GM06990 (cell line): ENCODE data around the gene SSU72.
A peak's percentile ranks its signal among the peaks of the same experiment; 100 is the strongest.

Experiments used
- DNase-seq: peaks from one replicate; pipeline ENCODE4 v3.0.0-alpha.2; 2011; ENCODE audit not compliant: insufficient read length; ENCODE audit errors: extremely low read depth
- H3K27me3 ChIP-seq: replicated peaks from 2 replicates; pipeline ENCODE4 v1.6.0; 2011; ENCODE audit warnings: low read length; ENCODE audit not compliant: control insufficient read depth, insufficient read depth
- H3K36me3 ChIP-seq: 2 replicates; pipeline ENCODE4 v1.5.1; 2011; ENCODE audit warnings: low read length; ENCODE audit not compliant: control insufficient read depth, insufficient read depth
- H3K4me3 ChIP-seq: replicated peaks from 2 replicates; pipeline ENCODE4 v1.5.1; 2011; ENCODE audit warnings: low read depth, mild to moderate bottlenecking, control low read depth, low read length
- TF ChIP-seq, protein P1 (sequence below): IDR thresholded peaks from 2 replicates; pipeline ENCODE4 v1.5.1; 2011; ENCODE audit warnings: low read length, control low read depth, mild to moderate bottlenecking, inconsistent platforms; ENCODE audit not compliant: insufficient read depth, poor library complexity, severe bottlenecking

The SSU72 gene

DNA sequence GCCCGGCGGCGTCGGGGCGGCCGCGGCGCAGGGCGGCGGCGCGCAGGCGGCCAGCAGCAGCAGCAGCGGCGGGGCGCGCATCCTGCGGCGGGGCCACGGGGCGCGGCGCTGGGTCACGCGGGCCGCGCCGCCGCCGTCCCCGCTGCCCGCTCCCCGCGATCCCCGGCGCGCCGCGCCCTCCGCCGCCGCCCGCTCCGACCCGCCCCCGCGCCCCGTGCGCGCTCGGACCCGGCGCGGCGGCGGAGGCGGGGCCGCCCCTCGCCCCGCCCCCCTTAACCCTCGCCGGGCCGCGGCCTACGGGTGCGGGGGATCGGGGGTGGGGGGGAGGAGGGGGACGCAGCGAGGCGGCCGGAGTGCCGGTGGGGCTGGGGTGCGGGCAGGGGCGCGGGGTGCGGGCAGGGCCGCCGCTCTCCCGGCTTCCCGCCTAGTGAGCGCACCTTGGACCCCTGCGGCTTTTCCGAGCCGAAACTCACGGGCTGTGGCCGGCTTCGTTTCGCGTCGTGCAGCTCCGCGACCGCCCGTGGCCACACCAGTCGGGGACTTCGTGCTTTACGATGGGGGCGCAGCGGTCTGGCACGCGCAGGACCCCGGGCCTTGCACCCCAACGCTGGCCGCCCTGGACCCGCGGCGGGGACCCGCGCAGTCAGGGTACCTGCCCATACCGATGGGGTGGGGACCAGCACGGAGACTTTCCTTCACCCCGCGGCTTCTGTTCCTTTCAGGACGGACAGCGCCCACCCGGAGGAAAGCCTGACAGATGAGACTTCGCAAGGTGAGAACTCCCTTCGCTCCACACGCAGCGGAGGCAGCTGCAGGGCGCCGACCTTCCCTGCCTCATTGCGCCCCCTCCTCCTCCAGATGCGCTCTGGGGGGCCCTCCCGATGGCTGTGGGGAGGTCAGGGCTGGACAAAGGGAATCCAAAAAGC lies 25.5 kb upstream of the SSU72 start, which contains the start of gene FNDC10:
TSS of gene FNDC10 (minus strand) at position 201 of the 926 bp plus-strand sequence. CDS start at position 81, 120 bp downstream.
- Histone ChIP-seq H3K4me3 (peak within 1 kb of the TSS; percentile 32), H3K27me3 (no peaks in the 10 kb centered on the region), H3K36me3 (no peaks in the 10 kb centered on the region)
- TF ChIP-seq, protein P1, sequence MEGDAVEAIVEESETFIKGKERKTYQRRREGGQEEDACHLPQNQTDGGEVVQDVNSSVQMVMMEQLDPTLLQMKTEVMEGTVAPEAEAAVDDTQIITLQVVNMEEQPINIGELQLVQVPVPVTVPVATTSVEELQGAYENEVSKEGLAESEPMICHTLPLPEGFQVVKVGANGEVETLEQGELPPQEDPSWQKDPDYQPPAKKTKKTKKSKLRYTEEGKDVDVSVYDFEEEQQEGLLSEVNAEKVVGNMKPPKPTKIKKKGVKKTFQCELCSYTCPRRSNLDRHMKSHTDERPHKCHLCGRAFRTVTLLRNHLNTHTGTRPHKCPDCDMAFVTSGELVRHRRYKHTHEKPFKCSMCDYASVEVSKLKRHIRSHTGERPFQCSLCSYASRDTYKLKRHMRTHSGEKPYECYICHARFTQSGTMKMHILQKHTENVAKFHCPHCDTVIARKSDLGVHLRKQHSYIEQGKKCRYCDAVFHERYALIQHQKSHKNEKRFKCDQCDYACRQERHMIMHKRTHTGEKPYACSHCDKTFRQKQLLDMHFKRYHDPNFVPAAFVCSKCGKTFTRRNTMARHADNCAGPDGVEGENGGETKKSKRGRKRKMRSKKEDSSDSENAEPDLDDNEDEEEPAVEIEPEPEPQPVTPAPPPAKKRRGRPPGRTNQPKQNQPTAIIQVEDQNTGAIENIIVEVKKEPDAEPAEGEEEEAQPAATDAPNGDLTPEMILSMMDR, result no peak
- no peak for DNase-seq

DNA sequence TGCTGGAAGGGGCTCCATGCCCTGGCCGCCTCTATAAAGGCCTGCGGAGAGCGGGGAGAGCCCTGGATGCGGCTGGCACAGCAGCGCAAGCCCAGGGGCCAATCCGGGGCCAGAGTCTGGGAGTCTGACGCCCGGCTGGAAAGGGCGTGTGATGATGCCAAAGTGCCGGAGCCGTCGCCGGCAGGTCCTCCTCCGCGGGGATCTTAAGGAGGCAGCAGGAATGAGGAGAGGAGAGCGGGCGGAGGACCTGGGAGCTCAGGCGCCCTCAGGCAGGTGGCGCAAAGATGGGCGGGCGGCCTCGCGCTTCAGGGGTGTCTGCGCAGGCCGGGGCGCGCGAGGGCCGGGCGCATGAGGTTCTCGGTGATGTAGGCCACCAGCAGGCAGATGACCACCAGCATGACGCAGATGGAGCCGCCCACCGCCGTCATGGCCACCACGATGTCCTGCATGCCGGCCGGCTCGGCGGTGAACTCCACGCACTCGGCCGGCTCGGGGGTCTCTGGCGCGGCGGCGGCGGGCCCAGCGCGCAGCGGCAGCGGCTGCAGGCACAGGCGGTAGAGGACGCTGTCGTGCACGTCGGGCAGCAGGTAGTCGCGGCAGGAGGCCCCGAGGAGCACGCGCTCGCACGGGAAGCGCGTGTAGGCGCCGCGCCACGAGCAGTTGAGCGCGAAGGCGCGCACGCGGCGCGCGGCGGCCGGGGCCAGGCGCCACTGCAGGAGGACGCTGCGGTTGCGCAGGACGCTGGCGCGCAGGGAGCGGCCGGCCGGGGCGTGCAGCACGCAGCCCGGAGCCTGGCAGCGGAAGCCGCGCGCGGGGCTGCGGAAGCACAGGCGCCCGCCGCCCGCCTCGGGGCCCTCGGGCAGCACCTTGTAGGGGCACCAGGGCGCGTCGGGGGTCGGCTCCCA lies 24.6 kb upstream of the SSU72 start:
- no peaks in the 10 kb centered on the region for H3K36me3 ChIP-seq
- TF ChIP-seq, protein P1, result no peak
- no peak overlapping the region; the same call in 1 of the 2 replicates for H3K4me3 ChIP-seq
- H3K27me3 ChIP-seq, result no peaks in the 10 kb centered on the region
- no peak for DNase-seq

DNA sequence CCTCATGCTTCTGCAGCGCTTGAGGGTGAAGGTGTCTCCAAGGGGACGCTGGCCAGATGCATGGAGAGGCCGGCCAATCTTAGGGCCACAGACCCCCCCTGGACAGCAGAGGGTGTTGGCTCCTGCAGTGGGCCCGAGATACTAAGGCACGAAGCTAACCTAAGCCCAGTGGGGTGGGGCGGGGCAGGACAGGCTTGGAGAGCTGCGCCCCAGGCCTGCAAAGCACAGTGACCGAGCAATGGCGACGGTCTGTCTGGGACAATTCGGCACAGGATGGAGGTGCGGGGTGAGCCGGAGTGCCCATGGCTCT lies 24.0 kb upstream of the SSU72 start:
- no peak for DNase-seq
- no peaks in the 10 kb centered on the region for H3K36me3 ChIP-seq

DNA sequence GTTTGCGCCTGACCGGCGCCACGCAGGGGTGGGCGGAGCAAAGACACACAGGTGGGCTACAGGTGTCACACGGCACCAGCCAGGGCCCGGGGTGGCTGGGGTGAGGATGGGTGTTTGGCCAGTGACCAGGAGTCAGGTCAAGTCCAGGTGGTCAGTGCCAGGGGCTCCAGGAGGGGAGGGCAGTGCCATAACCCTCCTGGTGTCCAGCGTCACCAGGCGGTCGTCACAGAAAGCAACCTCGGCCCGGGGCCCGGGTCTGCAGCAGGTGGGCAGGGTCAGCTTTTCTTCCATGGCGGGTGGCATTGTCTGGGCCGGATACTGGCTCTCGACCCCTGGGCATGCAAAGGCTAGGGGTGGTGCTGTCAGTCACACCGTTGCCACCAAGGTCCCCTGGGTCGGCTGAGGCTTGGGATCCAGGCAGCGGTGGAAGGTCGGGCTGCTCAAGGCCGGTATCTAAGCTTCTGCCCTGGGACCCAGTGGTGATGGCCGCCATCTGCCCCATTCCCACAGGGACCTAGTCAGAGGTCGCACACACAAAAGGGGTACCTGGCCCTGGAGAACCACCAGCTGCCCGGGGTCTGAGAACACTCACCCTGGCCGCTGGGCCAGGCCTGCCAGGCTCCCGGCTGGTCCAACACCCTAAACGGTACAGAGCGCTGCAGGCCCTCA lies 23.5 kb upstream of the SSU72 start:
- H3K36me3 ChIP-seq, result no peaks in the 10 kb centered on the region
- no peak for DNase-seq
- no peak overlapping the region for H3K4me3 ChIP-seq
- TF ChIP-seq, protein P1, result no peak
- H3K27me3 ChIP-seq, result no peaks in the 10 kb centered on the region

More for the DNA sequence above, 24.0 kb upstream of the SSU72 start:
- Histone ChIP-seq H3K4me3 (no peak overlapping the region), H3K27me3 (no peaks in the 10 kb centered on the region)
- TF ChIP-seq, protein P1, result no peak

DNA sequence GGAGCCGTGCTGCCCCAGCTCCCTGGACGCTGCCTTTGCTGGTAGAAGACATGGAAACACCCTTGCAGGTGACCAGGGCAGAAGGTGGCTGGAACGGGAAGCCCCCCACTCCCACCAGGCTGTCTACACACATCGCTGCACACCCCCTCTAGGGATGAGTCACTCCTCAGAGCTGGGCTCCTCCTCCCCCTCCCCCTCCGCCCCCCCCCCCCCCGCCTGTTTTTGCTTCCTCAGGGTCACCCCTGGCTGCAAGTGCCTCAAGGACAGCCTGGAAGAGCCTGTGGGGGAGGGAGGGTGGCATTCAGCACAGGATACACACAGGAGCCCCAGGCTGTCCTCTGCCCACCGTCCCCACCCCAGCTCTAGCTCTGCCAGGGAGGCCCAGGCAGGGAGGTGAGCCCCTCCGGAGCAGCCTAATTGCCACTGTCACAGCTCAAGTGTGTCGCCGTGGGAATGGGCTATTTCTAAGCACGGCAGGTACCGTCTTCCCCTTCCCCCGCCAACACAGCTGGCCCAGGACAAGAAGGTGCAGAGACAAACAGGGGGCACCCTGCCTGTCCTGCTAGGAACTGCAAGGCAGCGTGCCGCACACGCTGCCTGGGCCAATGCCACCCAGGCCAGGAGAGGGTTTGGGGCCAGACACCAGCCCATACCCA lies 22.7 kb upstream of the SSU72 start:
- Histone ChIP-seq H3K4me3 (no peak overlapping the region), H3K27me3 (no peaks in the 10 kb centered on the region), H3K36me3 (no peaks in the 10 kb centered on the region)
- TF ChIP-seq, protein P1, result peak; percentile 49
- no peak for DNase-seq
